RWPE1 (cell line): ENCODE results near the gene RPAP3.

ENCODE experiments used
- CTCF ChIA-PET: fragments of 350-600 bp; sonication (Branson Sonifier 250); formaldehyde crosslinking; extraction: SDS; loops from one replicate; lab custom pipeline; 2021; lab: Yijun Ruan, JAX
- POLR2A ChIA-PET: fragments of 400-600 bp; formaldehyde crosslinking; extraction: SDS; loops from one replicate; lab custom pipeline; 2020; ENCODE audit warnings: antibody characterized with exemption; ENCODE audit not compliant: low non-redundant PET; lab: Yijun Ruan, JAX
- DNase-seq: peaks from one replicate; pipeline ENCODE4 v3.0.0; 2012; ENCODE audit warnings: low spot score
- H3K27ac ChIP-seq: fragments of 450-650 bp; 2 replicates; pipeline ENCODE4 v1.5.1; 2017
- TF ChIP-seq, protein P1 (sequence below): fragments of 450-650 bp; conservative IDR thresholded peaks from 2 replicates; pipeline ENCODE4 v1.5.1; 2017; ENCODE audit warnings: low read depth, mild to moderate bottlenecking

RPAP3 gene

DNA sequence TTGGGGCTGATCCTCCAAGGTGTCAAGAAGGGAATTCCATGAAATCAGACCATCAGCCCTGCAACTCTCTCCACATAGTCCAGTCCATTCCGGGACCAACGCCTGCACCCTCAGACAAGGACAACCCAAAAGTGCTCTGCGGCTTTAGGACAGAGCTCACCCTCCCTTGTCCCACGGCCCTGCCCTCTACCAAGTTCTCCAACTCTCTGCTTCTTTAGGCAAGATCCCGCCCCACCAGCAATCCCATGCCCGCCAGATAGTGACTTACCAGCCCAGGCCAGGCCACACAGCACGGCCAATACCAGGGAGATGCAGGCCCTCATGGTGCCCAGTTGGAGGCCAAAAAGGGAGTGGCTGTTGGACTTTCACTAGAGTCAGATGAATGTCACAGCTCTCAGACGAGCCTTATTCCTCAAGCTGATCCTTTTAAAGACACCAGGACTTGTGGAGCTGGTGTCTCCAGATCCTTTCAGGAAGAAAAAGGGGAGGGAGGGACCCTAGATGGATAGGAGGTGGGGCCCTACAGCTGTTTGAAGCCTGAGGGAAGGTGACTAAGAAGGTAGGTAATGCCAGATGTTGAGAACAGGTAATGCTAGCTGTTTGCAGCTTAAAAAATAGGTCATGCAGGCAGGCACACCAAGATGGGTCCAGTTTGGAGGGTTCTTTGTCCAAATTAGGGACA is 19.4 kb upstream of the RPAP3 start, which contains the start of gene ENDOU:
Gene ENDOU, minus strand, starts transcription at position 400 of the 682 bp plus-strand sequence. Its CDS starts 77 bp downstream, at position 323.
- TF ChIP-seq, protein P1, sequence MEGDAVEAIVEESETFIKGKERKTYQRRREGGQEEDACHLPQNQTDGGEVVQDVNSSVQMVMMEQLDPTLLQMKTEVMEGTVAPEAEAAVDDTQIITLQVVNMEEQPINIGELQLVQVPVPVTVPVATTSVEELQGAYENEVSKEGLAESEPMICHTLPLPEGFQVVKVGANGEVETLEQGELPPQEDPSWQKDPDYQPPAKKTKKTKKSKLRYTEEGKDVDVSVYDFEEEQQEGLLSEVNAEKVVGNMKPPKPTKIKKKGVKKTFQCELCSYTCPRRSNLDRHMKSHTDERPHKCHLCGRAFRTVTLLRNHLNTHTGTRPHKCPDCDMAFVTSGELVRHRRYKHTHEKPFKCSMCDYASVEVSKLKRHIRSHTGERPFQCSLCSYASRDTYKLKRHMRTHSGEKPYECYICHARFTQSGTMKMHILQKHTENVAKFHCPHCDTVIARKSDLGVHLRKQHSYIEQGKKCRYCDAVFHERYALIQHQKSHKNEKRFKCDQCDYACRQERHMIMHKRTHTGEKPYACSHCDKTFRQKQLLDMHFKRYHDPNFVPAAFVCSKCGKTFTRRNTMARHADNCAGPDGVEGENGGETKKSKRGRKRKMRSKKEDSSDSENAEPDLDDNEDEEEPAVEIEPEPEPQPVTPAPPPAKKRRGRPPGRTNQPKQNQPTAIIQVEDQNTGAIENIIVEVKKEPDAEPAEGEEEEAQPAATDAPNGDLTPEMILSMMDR, result no peak
- POLR2A ChIA-PET, result no interaction called here
- no peak within 1 kb of the TSS for H3K27ac ChIP-seq
- peak; percentile 37 for DNase-seq
- CTCF ChIA-PET, result interaction anchor here (0.5 kb wide), 1 partner anchor 421 kb away, joined by 4 read pairs; no protein-coding TSS in a partner anchor

DNA sequence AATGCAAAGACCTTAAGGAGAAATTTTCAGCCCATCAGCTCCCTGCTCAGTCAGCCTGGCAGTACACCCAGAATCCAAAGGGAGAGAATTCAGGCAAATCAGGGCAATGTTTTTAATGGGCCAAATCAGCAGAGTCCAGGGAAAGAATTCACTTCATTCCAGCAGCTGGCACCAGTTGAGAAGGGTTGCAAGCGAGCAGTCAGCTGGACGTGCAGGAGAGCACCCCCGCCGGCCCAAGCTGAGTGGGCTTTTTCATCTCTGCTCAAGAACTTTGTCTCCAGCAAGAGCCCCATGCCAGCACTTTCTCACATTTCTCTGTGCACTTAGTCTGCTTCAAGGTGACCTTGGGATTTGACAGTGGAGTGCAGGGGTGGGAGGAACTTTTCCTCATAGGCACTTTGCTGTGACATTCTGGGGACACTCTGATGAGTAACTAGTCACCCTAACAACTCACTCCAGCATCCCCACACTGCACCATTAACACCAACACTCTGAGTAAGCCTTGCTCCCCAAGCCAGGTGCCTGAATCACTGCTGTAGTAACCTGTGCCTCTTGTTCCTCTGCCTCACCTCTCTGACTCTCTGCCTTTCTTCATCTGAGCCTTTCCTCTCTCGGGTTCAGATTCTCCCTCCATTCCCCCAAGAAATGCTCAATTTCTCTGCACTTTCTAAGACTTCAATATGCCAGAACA is 17.3 kb upstream of the RPAP3 start:
- ChIA-PET POLR2A (no interaction called here), CTCF (no interaction called here)
- TF ChIP-seq, protein P1, result no peak
- DNase-seq, result no peak
- no peak overlapping the region for H3K27ac ChIP-seq

DNA sequence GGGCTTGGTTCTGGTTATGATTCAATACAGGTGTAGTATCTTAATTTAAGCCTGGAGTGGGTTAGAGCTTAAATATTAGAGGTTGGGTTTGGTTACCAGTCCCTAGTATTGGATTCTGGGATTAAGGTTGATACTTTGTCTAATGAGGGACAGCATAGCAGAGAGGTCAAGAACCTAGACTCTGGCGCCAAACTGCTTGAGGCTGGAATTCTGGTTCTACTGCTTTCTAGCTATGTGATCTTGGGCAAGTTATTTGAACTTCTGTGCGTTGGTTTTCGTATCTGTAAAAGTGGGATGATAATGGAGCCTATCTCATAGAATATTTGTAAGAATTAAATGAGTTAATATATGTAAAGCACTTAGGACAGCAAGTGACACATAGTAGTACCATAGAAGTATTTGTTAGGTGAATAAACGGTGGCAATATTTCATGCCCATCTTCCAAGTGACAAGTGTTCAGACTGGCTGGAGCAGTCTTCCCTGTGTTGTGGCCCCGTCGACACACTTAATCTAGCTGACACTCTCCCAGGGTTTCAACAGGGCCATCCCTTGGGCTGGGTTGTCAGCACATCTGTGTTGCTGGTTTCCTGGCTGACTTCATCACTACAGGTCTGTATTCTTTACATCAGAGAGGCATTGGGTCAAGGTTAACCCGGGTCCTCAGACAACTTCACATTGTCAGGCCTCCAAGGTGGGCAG is 16.5 kb upstream of the RPAP3 start:
- CTCF ChIA-PET, result no interaction called here

GRCh38 chr12:47721431-47721973 is 15.7 kb upstream of the RPAP3 start:
- H3K27ac ChIP-seq, result no peak overlapping the region
- TF ChIP-seq, protein P1, result no peak
- ChIA-PET CTCF (no interaction called here), POLR2A (no interaction called here)
- DNase-seq, result no peak

More for the DNA sequence above, 16.5 kb upstream of the RPAP3 start:
- TF ChIP-seq, protein P1, result no peak
- POLR2A ChIA-PET, result no interaction called here
- DNase-seq, result no peak
- no peak overlapping the region for H3K27ac ChIP-seq

DNA sequence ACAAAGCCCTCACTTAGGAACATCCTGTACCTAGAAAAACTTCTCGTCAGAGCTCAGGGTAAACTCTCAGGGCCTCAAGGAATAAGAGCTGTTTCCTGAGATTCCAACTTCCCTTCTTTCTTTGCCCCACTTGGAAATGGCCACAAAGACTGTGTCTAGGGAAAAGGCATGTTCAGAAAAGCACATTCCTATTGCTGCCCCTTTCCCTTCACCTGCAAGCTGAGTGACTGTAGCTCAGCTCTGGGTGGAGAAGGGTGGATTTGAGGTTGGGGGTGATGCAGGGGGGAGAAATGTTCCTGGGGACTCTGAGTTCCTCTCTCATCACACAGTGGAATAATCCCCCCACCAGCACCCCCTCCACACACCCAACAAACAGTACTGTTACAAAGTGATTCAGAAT is 12.7 kb upstream of the RPAP3 start:
- ChIA-PET CTCF (no interaction called here), POLR2A (no interaction called here)
- H3K27ac ChIP-seq, result no peak overlapping the region
- TF ChIP-seq, protein P1, result no peak
- DNase-seq, result no peak
